ENCODE measurements around the gene ADCY9. TPM values are rescaled to one million over a fixed set of nuclear protein-coding genes. Genes with fewer than 3 reads are reported as not detected.

ADCY9 gene
- total and polyA plus RNA-seq, 5 experiments from 2014 or later = 0.20 to 6.5 (median 0.75) TPM

DNA sequence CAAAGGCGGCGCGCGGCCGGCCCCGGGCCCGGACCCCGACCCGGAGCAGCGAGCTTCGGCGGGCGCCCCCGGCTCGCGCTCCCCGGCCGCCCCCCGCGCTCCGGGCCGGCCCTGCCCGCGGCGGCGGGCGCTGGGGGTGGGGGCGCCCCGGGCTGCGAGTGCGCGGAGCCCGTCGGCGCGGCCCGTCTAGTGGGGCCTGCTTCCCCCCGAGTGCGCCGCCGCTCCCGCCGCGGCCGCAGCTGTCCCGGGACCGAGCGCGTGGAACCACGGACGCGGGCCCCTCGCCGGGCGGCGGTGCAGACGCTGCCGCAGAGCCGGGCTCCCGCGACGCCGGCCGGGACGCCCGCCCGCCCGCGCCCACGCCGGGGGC, 308 bp downstream of the ADCY9 start:
- H3K27me3 Mint-ChIP-seq = peaks cover 0 to 4% (median 3%) of the 10 kb centered on the region in 5 donors
- DNase-seq (no peak), ATAC-seq (peak; percentile 41 to 50)
- peaks cover 20 to 47% (median 44%) of the 10 kb centered on the region in 4 donors for H3K4me1 Mint-ChIP-seq
- H3K36me3 Mint-ChIP-seq = peaks cover 0 to 3% (median 0%) of the 10 kb centered on the region in 3 donors
- H3K9me3 Mint-ChIP-seq = no peaks in the 10 kb centered on the region
- H3K4me3 Mint-ChIP-seq = peak overlapping the region; percentile 71 to 89 (median 80)
- no peak overlapping the region for H3K27ac Mint-ChIP-seq
- POLR2A ChIA-PET = interaction anchor here (0.6 to 1.8 kb wide), 3 partner anchors 137 to 399 kb away, joined by 3 to 5 read pairs (median 3); partner anchors contain the start of genes TFAP4 and TRAP1

DNA sequence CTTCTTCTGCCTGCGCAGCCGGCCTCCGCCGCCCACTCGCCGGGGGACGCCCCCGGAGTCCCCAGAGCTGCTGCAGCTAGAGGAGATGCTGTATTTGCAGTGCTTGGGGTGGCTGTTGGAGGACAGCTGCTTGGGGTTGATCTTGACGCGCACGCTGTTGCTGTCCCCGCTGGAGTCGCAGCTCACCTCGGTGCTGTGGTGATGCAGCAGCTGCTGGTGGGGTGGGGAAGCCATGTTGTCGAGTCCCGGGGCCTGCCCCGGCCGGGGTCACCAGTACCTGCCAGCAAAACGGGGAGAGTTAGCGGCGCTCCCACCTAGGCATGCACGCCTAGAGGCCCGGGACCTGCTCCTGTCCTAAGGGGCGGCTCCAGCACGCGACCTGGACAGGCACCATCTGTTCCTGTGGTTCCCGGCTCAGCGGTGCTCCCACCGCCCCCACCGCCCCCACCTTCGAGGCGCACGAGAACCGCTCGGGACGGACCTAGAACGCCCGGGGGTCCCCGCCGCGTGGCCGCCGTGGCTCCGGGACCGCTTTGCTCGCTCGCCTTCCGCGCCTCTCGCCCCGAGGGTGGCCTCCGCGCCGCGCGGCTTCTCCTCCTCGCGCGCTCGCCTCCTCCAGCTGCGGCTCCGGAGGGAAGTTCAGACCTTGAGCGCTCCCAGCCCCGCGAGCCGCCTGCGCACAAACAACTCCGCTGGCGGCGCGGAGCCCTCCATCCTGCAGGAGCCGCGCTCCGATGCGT, 863 bp downstream of the ADCY9 start:
- Mint-ChIP-seq H3K9me3 (no peaks in the 10 kb centered on the region), H3K27ac (peak overlapping the region in 5 of 10 donors; percentile 47 to 74 (median 65)), H3K27me3 (peaks cover 0 to 3% (median 3%) of the 10 kb centered on the region in 5 donors), H3K4me3 (peak overlapping the region; percentile 71 to 89 (median 80)), H3K4me1 (peaks cover 20 to 49% (median 46%) of the 10 kb centered on the region in 4 donors), H3K36me3 (peaks cover 0 to 3% (median 0%) of the 10 kb centered on the region in 3 donors)
- peak; percentile 64 to 65 for ATAC-seq
- DNase-seq = peak; percentile 21 to 75 (median 46)
- POLR2A ChIA-PET = interaction anchor here (0.6 to 1.8 kb wide), 3 partner anchors 138 to 398 kb away, joined by 3 to 5 read pairs (median 3); partner anchors contain the start of genes TFAP4 and TRAP1

GRCh38 chr16:4114257-4115208, 1.7 kb downstream of the ADCY9 start:
- Mint-ChIP-seq H3K4me1 (peaks cover 26 to 55% (median 50%) of the 10 kb centered on the region in 4 donors), H3K36me3 (peaks cover 0 to 3% (median 0%) of the 10 kb centered on the region in 3 donors), H3K27ac (peak overlapping the region in 7 of 10 donors; percentile 11 to 79 (median 60)), H3K9me3 (no peaks in the 10 kb centered on the region), H3K4me3 (peak overlapping the region; percentile 64 to 89 (median 78)), H3K27me3 (peaks cover 0 to 3% (median 0%) of the 10 kb centered on the region in 5 donors)
- DNase-seq = peak in 1 of 10 donors; percentile 5
- ATAC-seq = no peak
- POLR2A ChIA-PET = interaction anchor here (0.5 to 1.8 kb wide), 4 partner anchors 94 to 502 kb away, joined by 3 to 5 read pairs (median 4); partner anchors contain the start of gene TFAP4

GRCh38 chr16:4113358-4114256, 2.6 kb downstream of the ADCY9 start:
- H3K27me3 Mint-ChIP-seq = peaks cover 0 to 3% (median 0%) of the 10 kb centered on the region in 5 donors
- H3K4me3 Mint-ChIP-seq = peak overlapping the region; percentile 50 to 89 (median 77)
- H3K27ac Mint-ChIP-seq = peak overlapping the region in 5 of 10 donors; percentile 43 to 73 (median 60)
- no peaks in the 10 kb centered on the region for H3K9me3 Mint-ChIP-seq
- no peak for ATAC-seq
- DNase-seq = no peak
- H3K4me1 Mint-ChIP-seq = peaks cover 28 to 56% (median 50%) of the 10 kb centered on the region in 4 donors
- POLR2A ChIA-PET = interaction anchor here (0.5 to 0.8 kb wide), 2 partner anchors 393 to 503 kb away, joined by 3 to 5 read pairs; no protein-coding TSS in a partner anchor
- peaks cover 0 to 3% (median 0%) of the 10 kb centered on the region in 3 donors for H3K36me3 Mint-ChIP-seq

GRCh38 chr16:4111748-4112696, 4.2 kb downstream of the ADCY9 start:
- DNase-seq = no peak
- Mint-ChIP-seq H3K36me3 (peaks cover 0 to 3% (median 0%) of the 10 kb centered on the region in 3 donors), H3K4me3 (peak overlapping the region in 6 of 10 donors; percentile 11 to 76 (median 26)), H3K27me3 (no peaks in the 10 kb centered on the region), H3K9me3 (no peaks in the 10 kb centered on the region), H3K27ac (peak overlapping the region in 2 of 10 donors; percentile 12 to 22), H3K4me1 (peaks cover 25 to 53% (median 51%) of the 10 kb centered on the region in 4 donors)
- ATAC-seq = no peak
- POLR2A ChIA-PET = interaction anchor here (0.6 to 0.9 kb wide), 4 partner anchors 10 to 276 kb away, joined by 3 to 4 read pairs (median 4); no protein-coding TSS in a partner anchor

GRCh38 chr16:4110680-4111079, 5.6 kb downstream of the ADCY9 start:
- Mint-ChIP-seq H3K27ac (no peak overlapping the region), H3K4me1 (peaks cover 26 to 54% (median 47%) of the 10 kb centered on the region in 4 donors), H3K27me3 (no peaks in the 10 kb centered on the region), H3K4me3 (no peak overlapping the region), H3K36me3 (peaks cover 0 to 7% (median 0%) of the 10 kb centered on the region in 3 donors), H3K9me3 (no peaks in the 10 kb centered on the region)
- DNase-seq = no peak
- no peak for ATAC-seq
- POLR2A ChIA-PET = no interaction called here

DNA sequence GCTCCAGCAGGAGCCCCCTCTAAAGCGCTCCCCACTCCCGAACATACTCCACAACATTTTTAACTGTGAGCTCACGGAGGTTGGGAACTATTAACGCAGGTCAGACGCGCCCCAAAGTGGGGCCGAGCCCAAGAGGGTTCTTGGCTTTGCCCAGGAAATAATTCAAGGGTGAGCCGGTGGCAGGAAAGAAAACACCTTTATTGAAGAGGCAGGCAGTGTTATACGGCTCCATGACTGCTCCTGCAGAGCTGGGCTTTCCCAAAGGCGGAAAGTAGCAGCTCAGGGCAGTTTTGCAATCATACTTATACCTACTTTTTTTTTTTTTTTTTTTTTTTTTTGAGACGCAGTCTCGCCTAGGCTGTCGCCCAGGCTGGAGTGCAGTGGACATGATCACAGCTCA, 6.2 kb downstream of the ADCY9 start:
- H3K9me3 Mint-ChIP-seq = no peaks in the 10 kb centered on the region
- H3K4me3 Mint-ChIP-seq = no peak overlapping the region
- DNase-seq (no peak), ATAC-seq (no peak)
- H3K27me3 Mint-ChIP-seq = no peaks in the 10 kb centered on the region
- H3K36me3 Mint-ChIP-seq = peaks cover 0 to 7% (median 0%) of the 10 kb centered on the region in 3 donors
- H3K27ac Mint-ChIP-seq = no peak overlapping the region
- peaks cover 26 to 52% (median 47%) of the 10 kb centered on the region in 4 donors for H3K4me1 Mint-ChIP-seq
- POLR2A ChIA-PET = interaction anchor here (0.6 kb wide), 1 partner anchor 15 kb away, joined by 4 read pairs; no protein-coding TSS in a partner anchor

DNA sequence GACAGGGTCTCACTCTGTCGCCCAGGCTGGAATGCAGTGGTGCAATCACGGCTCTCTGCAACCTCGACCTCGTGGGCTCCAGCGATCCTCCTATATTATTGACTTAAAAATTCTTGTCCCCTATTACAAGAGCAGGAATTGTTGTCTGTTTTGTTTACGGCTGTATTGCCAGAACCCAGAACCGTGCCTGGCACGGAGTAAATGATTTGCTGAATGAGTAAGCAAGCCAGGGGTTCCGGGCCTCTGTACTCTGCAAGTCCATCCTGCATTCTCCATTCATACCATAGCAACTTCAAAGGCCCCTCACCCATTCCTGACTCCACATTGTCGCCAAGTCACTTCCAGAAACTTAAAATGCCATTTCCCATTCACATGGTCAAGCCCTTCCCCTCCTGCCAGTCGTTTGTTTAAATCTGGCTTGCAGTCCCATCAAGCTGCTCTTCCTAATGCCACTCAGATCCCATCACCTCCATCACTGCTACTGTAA, 6.9 kb downstream of the ADCY9 start:
- DNase-seq (no peak), ATAC-seq (no peak)
- Mint-ChIP-seq H3K4me1 (peaks cover 21 to 46% (median 40%) of the 10 kb centered on the region in 4 donors), H3K4me3 (no peak overlapping the region), H3K36me3 (peaks cover 0 to 10% (median 0%) of the 10 kb centered on the region in 3 donors), H3K27ac (no peak overlapping the region), H3K27me3 (no peaks in the 10 kb centered on the region), H3K9me3 (no peaks in the 10 kb centered on the region)
- POLR2A ChIA-PET = no interaction called here

DNA sequence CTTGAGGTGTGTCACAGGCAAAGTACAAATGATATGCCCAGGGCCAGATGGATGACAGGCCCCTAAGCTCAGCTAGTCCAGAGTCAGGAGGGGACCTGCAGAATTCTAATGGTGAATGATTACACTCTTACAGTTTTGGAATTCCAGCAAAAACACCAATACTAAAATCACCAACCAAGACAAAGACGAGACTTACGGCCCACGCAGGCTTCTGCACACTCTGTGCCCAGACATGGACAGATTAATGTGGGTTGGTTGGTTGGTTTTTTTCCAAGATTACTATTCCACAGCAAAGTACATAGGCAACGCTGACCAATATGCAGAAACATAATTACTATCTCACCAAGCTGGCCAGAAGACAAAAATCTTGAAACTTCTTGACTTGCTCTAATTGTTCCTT, 9.7 kb downstream of the ADCY9 start:
- H3K36me3 Mint-ChIP-seq = peaks cover 0 to 7% (median 5%) of the 10 kb centered on the region in 3 donors
- no peaks in the 10 kb centered on the region for H3K9me3 Mint-ChIP-seq
- no peak overlapping the region for H3K4me3 Mint-ChIP-seq
- POLR2A ChIA-PET = no interaction called here
- DNase-seq (no peak), ATAC-seq (no peak)
- peaks cover 0 to 2% (median 0%) of the 10 kb centered on the region in 5 donors for H3K27me3 Mint-ChIP-seq
- H3K4me1 Mint-ChIP-seq = peaks cover 12 to 20% (median 14%) of the 10 kb centered on the region in 4 donors
- H3K27ac Mint-ChIP-seq = peak overlapping the region in 1 of 10 donors; percentile 21

- Mint-ChIP-seq H3K27ac (peak overlapping the region in 1 of 10 donors; percentile 16), H3K36me3 (peaks cover 0 to 7% (median 5%) of the 10 kb centered on the region in 3 donors), H3K27me3 (peaks cover 0 to 2% (median 0%) of the 10 kb centered on the region in 5 donors), H3K4me3 (no peak overlapping the region), H3K9me3 (no peaks in the 10 kb centered on the region), H3K4me1 (peaks cover 8 to 15% (median 10%) of the 10 kb centered on the region in 4 donors)
- DNase-seq (no peak), ATAC-seq (no peak)
- POLR2A ChIA-PET = no interaction called here
Measured at GRCh38 chr16:4105848-4106247, 10.4 kb downstream of the ADCY9 start.

Measured in naive thymus-derived CD8-positive, alpha-beta T cell (primary cell).